HG03066 (cell line): ENCODE results near the gene CELF4.
"Not testable (repeated sequence)": the region's sequence is repeated elsewhere in the genome, so short reads cannot be mapped to it uniquely, and the experiment has no call there.

Experiments
- ATAC-seq: cut with Tn5 transposase; IDR thresholded peaks from one replicate; pipeline ENCODE4 v1.9.1; 2021; ENCODE audit warnings: low read depth; ENCODE audit not compliant: unreplicated experiment

CELF4 gene

GRCh38 chr18:37476182-37476581 lies 89.4 kb downstream of the CELF4 start:
- peak; percentile 52 for ATAC-seq

GRCh38 chr18:37473195-37473840 lies 92.3 kb downstream of the CELF4 start:
- ATAC-seq = no peak

- no peak for ATAC-seq
Measured at GRCh38 chr18:37471637-37472036, 94.0 kb downstream of the CELF4 start.

- ATAC-seq = no peak
Measured at GRCh38 chr18:37470986-37471385, 94.6 kb downstream of the CELF4 start.

GRCh38 chr18:37467002-37467662 lies 98.5 kb downstream of the CELF4 start:
- ATAC-seq = no peak

- ATAC-seq = no peak
Measured at GRCh38 chr18:37465958-37466357, 99.6 kb downstream of the CELF4 start.

GRCh38 chr18:37464257-37464656 lies 101.3 kb downstream of the CELF4 start:
- ATAC-seq = no peak

- not testable (repeated sequence) for ATAC-seq
Measured at GRCh38 chr18:37461329-37461728, 104.3 kb downstream of the CELF4 start.

GRCh38 chr18:37460604-37461003 lies 105.0 kb downstream of the CELF4 start:
- no peak for ATAC-seq

- no peak for ATAC-seq
Measured at GRCh38 chr18:37458697-37459096, 106.9 kb downstream of the CELF4 start.

- ATAC-seq = no peak
Measured at GRCh38 chr18:37457753-37458152, 107.8 kb downstream of the CELF4 start.

- no peak for ATAC-seq
Measured at GRCh38 chr18:37457341-37457740, 108.3 kb downstream of the CELF4 start.

- ATAC-seq = no peak
Measured at GRCh38 chr18:37456873-37457272, 108.7 kb downstream of the CELF4 start.

- no peak for ATAC-seq
Measured at GRCh38 chr18:37456395-37456794, 109.2 kb downstream of the CELF4 start.

GRCh38 chr18:37453752-37454151 lies 111.8 kb downstream of the CELF4 start:
- ATAC-seq = no peak

- no peak for ATAC-seq
Measured at GRCh38 chr18:37452682-37453385, 112.8 kb downstream of the CELF4 start.

- ATAC-seq = no peak
Measured at GRCh38 chr18:37452015-37452414, 113.6 kb downstream of the CELF4 start.

GRCh38 chr18:37451239-37451825 lies 114.3 kb downstream of the CELF4 start:
- no peak for ATAC-seq

- no peak for ATAC-seq
Measured at GRCh38 chr18:37450434-37451132, 115.0 kb downstream of the CELF4 start.

GRCh38 chr18:37449618-37450017 lies 116.0 kb downstream of the CELF4 start:
- no peak for ATAC-seq

GRCh38 chr18:37448946-37449345 lies 116.7 kb downstream of the CELF4 start:
- ATAC-seq = no peak
